Activated T-helper 17 cell treated with anti-CD3 and anti-CD28 coated beads, Interleukin-2, amount 50 U/mL, for 72 hours (primary cell): Measurements from ENCODE around the gene MICAL3. TPM values are rescaled to one million over a fixed set of nuclear protein-coding genes. Genes with fewer than 3 reads are reported as not detected.

Experiments
- ATAC-seq: fragments of 150-1000 bp; cut with Tn5 transposase; replicated peaks from 2 replicates; pipeline ENCODE4 v1.10.0; 2021; ENCODE audit warnings: mild to moderate bottlenecking, moderate library complexity
- H3K27ac Mint-ChIP-seq: one replicate; pipeline ENCODE4 v1.8.0; 2022; ENCODE audit warnings: mixed read lengths
- H3K27me3 Mint-ChIP-seq: one replicate; pipeline ENCODE4 v1.8.0; 2022; ENCODE audit warnings: mixed read lengths
- H3K36me3 Mint-ChIP-seq: one replicate; pipeline ENCODE4 v1.8.0; 2022; ENCODE audit warnings: low read depth, mild to moderate bottlenecking, mixed read lengths
- H3K4me1 Mint-ChIP-seq: one replicate; pipeline ENCODE4 v1.8.0; 2022; ENCODE audit warnings: mixed read lengths
- H3K4me3 Mint-ChIP-seq: one replicate; pipeline ENCODE4 v1.8.0; 2022; ENCODE audit warnings: mild to moderate bottlenecking, mixed read lengths
- H3K9me3 Mint-ChIP-seq: one replicate; pipeline ENCODE4 v1.8.0; 2022; ENCODE audit warnings: mixed read lengths
- total RNA-seq, 2 donors: library from RNA; stranded (reverse); gene quantifications; one replicate each; pipeline ENCODE4 v1.2.3, GENCODE V29; 2022

MICAL3 gene
- total RNA-seq, 2 donors from 2014 or later: 28.7 to 38.5 TPM

- Mint-ChIP-seq H3K4me1 (peaks cover 3% of the 10 kb centered on the region), H3K4me3 (no peak overlapping the region), H3K27ac (no peak overlapping the region), H3K9me3 (no peaks in the 10 kb centered on the region), H3K27me3 (no peaks in the 10 kb centered on the region), H3K36me3 (peaks cover 51% of the 10 kb centered on the region)
- no peak for ATAC-seq
Observed at GRCh38 chr22:17870407-17870806, 154.0 kb downstream of the MICAL3 start.

GRCh38 chr22:17869285-17870096 is 154.9 kb downstream of the MICAL3 start:
- peaks cover 3% of the 10 kb centered on the region for H3K4me1 Mint-ChIP-seq
- H3K27ac Mint-ChIP-seq: no peak overlapping the region
- H3K9me3 Mint-ChIP-seq: no peaks in the 10 kb centered on the region
- H3K36me3 Mint-ChIP-seq: peaks cover 54% of the 10 kb centered on the region
- ATAC-seq: no peak
- H3K4me3 Mint-ChIP-seq: no peak overlapping the region
- H3K27me3 Mint-ChIP-seq: no peaks in the 10 kb centered on the region

GRCh38 chr22:17868771-17869170 is 155.6 kb downstream of the MICAL3 start:
- Mint-ChIP-seq H3K4me1 (peaks cover 3% of the 10 kb centered on the region), H3K27ac (no peak overlapping the region), H3K9me3 (no peaks in the 10 kb centered on the region), H3K4me3 (no peak overlapping the region), H3K27me3 (no peaks in the 10 kb centered on the region), H3K36me3 (peaks cover 57% of the 10 kb centered on the region)
- ATAC-seq: no peak

GRCh38 chr22:17867160-17867785 is 157.1 kb downstream of the MICAL3 start:
- Mint-ChIP-seq H3K27ac (no peak overlapping the region), H3K4me3 (no peak overlapping the region), H3K4me1 (peaks cover 3% of the 10 kb centered on the region), H3K9me3 (no peaks in the 10 kb centered on the region), H3K36me3 (peaks cover 56% of the 10 kb centered on the region), H3K27me3 (no peaks in the 10 kb centered on the region)
- no peak for ATAC-seq

- Mint-ChIP-seq H3K4me1 (peaks cover 3% of the 10 kb centered on the region), H3K4me3 (no peak overlapping the region), H3K36me3 (peaks cover 53% of the 10 kb centered on the region), H3K27me3 (no peaks in the 10 kb centered on the region), H3K27ac (no peak overlapping the region), H3K9me3 (no peaks in the 10 kb centered on the region)
- no peak for ATAC-seq
Observed at GRCh38 chr22:17866621-17867020, 157.7 kb downstream of the MICAL3 start.

GRCh38 chr22:17866127-17866526 is 158.2 kb downstream of the MICAL3 start:
- Mint-ChIP-seq H3K4me3 (no peak overlapping the region), H3K27ac (peak overlapping the region; percentile 15), H3K4me1 (no peaks in the 10 kb centered on the region), H3K36me3 (peaks cover 53% of the 10 kb centered on the region), H3K9me3 (no peaks in the 10 kb centered on the region), H3K27me3 (no peaks in the 10 kb centered on the region)
- ATAC-seq: no peak

GRCh38 chr22:17865183-17866055 is 158.9 kb downstream of the MICAL3 start:
- no peaks in the 10 kb centered on the region for H3K4me1 Mint-ChIP-seq
- H3K27me3 Mint-ChIP-seq: no peaks in the 10 kb centered on the region

GRCh38 chr22:17864398-17865182 is 159.8 kb downstream of the MICAL3 start:
- Mint-ChIP-seq H3K4me3 (no peak overlapping the region), H3K27me3 (no peaks in the 10 kb centered on the region), H3K27ac (no peak overlapping the region), H3K4me1 (no peaks in the 10 kb centered on the region), H3K36me3 (peaks cover 48% of the 10 kb centered on the region), H3K9me3 (no peaks in the 10 kb centered on the region)
- no peak for ATAC-seq

More at GRCh38 chr22:17865183-17866055, 158.9 kb downstream of the MICAL3 start:
- H3K27ac Mint-ChIP-seq: no peak overlapping the region
- no peak for ATAC-seq
- no peaks in the 10 kb centered on the region for H3K9me3 Mint-ChIP-seq
- peaks cover 48% of the 10 kb centered on the region for H3K36me3 Mint-ChIP-seq
- no peak overlapping the region for H3K4me3 Mint-ChIP-seq

GRCh38 chr22:17862646-17863181 is 161.6 kb downstream of the MICAL3 start:
- Mint-ChIP-seq H3K9me3 (no peaks in the 10 kb centered on the region), H3K4me3 (no peak overlapping the region), H3K4me1 (no peaks in the 10 kb centered on the region), H3K36me3 (peaks cover 46% of the 10 kb centered on the region), H3K27me3 (no peaks in the 10 kb centered on the region), H3K27ac (no peak overlapping the region)
- no peak for ATAC-seq

- no peaks in the 10 kb centered on the region for H3K4me1 Mint-ChIP-seq
- H3K4me3 Mint-ChIP-seq: no peak overlapping the region
- no peaks in the 10 kb centered on the region for H3K27me3 Mint-ChIP-seq
- H3K36me3 Mint-ChIP-seq: peaks cover 43% of the 10 kb centered on the region
- no peak overlapping the region for H3K27ac Mint-ChIP-seq
- no peak for ATAC-seq
- no peaks in the 10 kb centered on the region for H3K9me3 Mint-ChIP-seq
Observed at GRCh38 chr22:17861909-17862308, 162.5 kb downstream of the MICAL3 start.

- no peak for ATAC-seq
Observed at GRCh38 chr22:17860220-17860965, 164.0 kb downstream of the MICAL3 start.

GRCh38 chr22:17858033-17858432 is 166.3 kb downstream of the MICAL3 start:
- no peaks in the 10 kb centered on the region for H3K9me3 Mint-ChIP-seq
- H3K27ac Mint-ChIP-seq: no peak overlapping the region
- H3K27me3 Mint-ChIP-seq: no peaks in the 10 kb centered on the region
- ATAC-seq: no peak
- H3K4me1 Mint-ChIP-seq: no peaks in the 10 kb centered on the region
- H3K4me3 Mint-ChIP-seq: no peak overlapping the region
- peaks cover 17% of the 10 kb centered on the region for H3K36me3 Mint-ChIP-seq

More at GRCh38 chr22:17860220-17860965, 164.0 kb downstream of the MICAL3 start:
- H3K27me3 Mint-ChIP-seq: no peaks in the 10 kb centered on the region
- H3K4me3 Mint-ChIP-seq: no peak overlapping the region
- H3K27ac Mint-ChIP-seq: no peak overlapping the region
- H3K36me3 Mint-ChIP-seq: peaks cover 34% of the 10 kb centered on the region
- no peaks in the 10 kb centered on the region for H3K9me3 Mint-ChIP-seq
- H3K4me1 Mint-ChIP-seq: no peaks in the 10 kb centered on the region

GRCh38 chr22:17855572-17856290 is 168.6 kb downstream of the MICAL3 start:
- H3K4me1 Mint-ChIP-seq: peaks cover 4% of the 10 kb centered on the region
- no peak overlapping the region for H3K27ac Mint-ChIP-seq
- no peaks in the 10 kb centered on the region for H3K9me3 Mint-ChIP-seq
- no peak for ATAC-seq
- no peaks in the 10 kb centered on the region for H3K36me3 Mint-ChIP-seq
- H3K4me3 Mint-ChIP-seq: no peak overlapping the region
- H3K27me3 Mint-ChIP-seq: no peaks in the 10 kb centered on the region
